Heart left ventricle (tissue), 16 donors: Measurements from ENCODE around the gene BAIAP2L1. TPM values are rescaled to one million over a fixed set of nuclear protein-coding genes. Genes with fewer than 3 reads are reported as not detected.

Source experiments
- ATAC-seq, 4 donors: fragments of 200-7000 bp; cut with Tn5 transposase; one replicate each; pipeline ENCODE4 v1.9.1; 2020 to 2022; ENCODE audit warnings: moderate library complexity in 4 of 4, mild to moderate bottlenecking in 3 of 4, moderate number of reproducible peaks in 1 of 4
- DNase-seq, 5 donors: peaks; one replicate each; pipeline ENCODE4 v3.0.0-alpha.2; 2020
- H3K27ac ChIP-seq, 12 donors: fragments of 200-600 bp; sonication (generic) in 4 of 12; one replicate each; pipeline versions ENCODE4 v1.5.0 to v1.8.0; 2016 to 2022; ENCODE audit warnings: mild to moderate bottlenecking in 2 of 12
- H3K27me3 ChIP-seq, 9 donors: fragments of 200-600 bp; sonication (generic) in 2 of 9; one replicate each; pipeline versions ENCODE4 v1.5.1 to v1.8.0; 2016 to 2022; ENCODE audit warnings: mild to moderate bottlenecking in 3 of 9
- H3K36me3 ChIP-seq, 9 donors: fragments of 200-600 bp; sonication (generic) in 2 of 9; one replicate each; pipeline versions ENCODE4 v1.5.0 to v1.8.0; 2018 to 2022; ENCODE audit warnings: mild to moderate bottlenecking in 2 of 9
- H3K4me1 ChIP-seq, 12 donors: fragments of 200-600 bp; sonication (generic) in 4 of 12; one replicate each; pipeline versions ENCODE4 v1.5.0 to v1.8.0; 2016 to 2022; ENCODE audit warnings: mild to moderate bottlenecking in 3 of 12
- H3K4me3 ChIP-seq, 12 donors: fragments of 200-600 bp; sonication (generic) in 4 of 12; one replicate each; pipeline versions ENCODE4 v1.5.0 to v1.8.0; 2017 to 2022; ENCODE audit warnings: mild to moderate bottlenecking in 9 of 12, moderate library complexity in 4 of 12
- H3K9me3 ChIP-seq, 12 donors: fragments of 200-600 bp; sonication (generic) in 4 of 12; one replicate each; pipeline versions ENCODE4 v1.5.0 to v1.8.0; 2016 to 2022; ENCODE audit warnings: mild to moderate bottlenecking in 1 of 12
- POLR2A ChIP-seq, 2 donors: fragments of 450-650 bp; IDR thresholded peaks; one replicate each; pipeline ENCODE4 v1.6.1; 2017; ENCODE audit warnings: antibody characterized with exemption in 2 of 2, mild to moderate bottlenecking in 2 of 2, moderate library complexity in 2 of 2
- WGBS, 4 donors: extraction: QIAGEN DNeasy Blood & Tissue Kit in 2 of 4; methylation state at CpG; one replicate each; pipeline versions ENCODE4 v1.1.5 to v1.1.7; 2013 to 2018; 5-methylcytosine and 5-hydroxymethylcytosine counted together
- intact Hi-C, 10 donors: fragments of 100-400 bp; cut with DNase I; formaldehyde crosslinking; loops; one replicate each; pipeline versions ENCODE4 v1.11.1 to v1.14.2; 2022
- polyA plus RNA-seq, 2 donors: library from polyadenylated mRNA; stranded (reverse); fragments of 200-250 nt; gene quantifications; one replicate each; pipeline ENCODE4 v1.2.3, GENCODE V29; 2013
- total RNA-seq, 9 donors: library from RNA; depleted of rRNA in 2 of 9; stranded (reverse); fragments of >200 nt in 2 of 9; fragmentation: NEBNext Ultra II Directional in 3 of 9; extraction: Animal tissue kit (Norgen Biotek cat#: 25700) in 3 of 9; gene quantifications; one replicate each; pipeline versions ENCODE4 v1.1.0 to v1.2.4, GENCODE V29; 2016 to 2023
- TF ChIP-seq, protein P1 (sequence below), 12 donors: fragments of 200-600 bp; sonication (generic) in 4 of 12; IDR thresholded peaks; one replicate each; pipeline versions ENCODE4 v1.5.0 to v1.8.0; 2018 to 2022; ENCODE audit warnings: antibody characterized with exemption in 12 of 12, mild to moderate bottlenecking in 5 of 12
- donor health status: ischemic (EF 13 %, LVEDD 7.1; RV severe dilation, severe dysfunction).
- donor health status: healthy with polysubstance abuse.
- donor health status: DM: no; HTN: yes; CAD: no.
- donor health status: DM: no; HTN: no; CAD: no.
- donor health status: ischemic (EF 25% LVEDD 6.9; RV normal size, moderate dysfunction).
- donor health status: ischemic (EF 25% LVEDD 5.7; RV mildly dilated, moderate dysfunction).
- donor health status: healthy.
- donor health status: DM: yes; HTN: yes; CAD: no.
- donor health status: ischemic (EF 35%, LVEDD 5.7; RV mildly dilated, moderate dysfunction).
- donor health status: nonischemic (EF 11% LVEDD 7.7; RV severe dilation, severe dysfunction).
- donor health status: DM: yes; HTN: yes; CAD: no.
- donor health status: PGD.
- donor health status: ischemic (EF 29% LVEDD 5.4; RV normal size, mild dysfunction).
- donor health status: nonischemic (EF 23%, LVEDD 6.1; RV moderate dilation, normal function).

Gene BAIAP2L1
- total and polyA plus RNA-seq, 11 donors: 0.64 to 2.7 (median 2.1) TPM

DNA sequence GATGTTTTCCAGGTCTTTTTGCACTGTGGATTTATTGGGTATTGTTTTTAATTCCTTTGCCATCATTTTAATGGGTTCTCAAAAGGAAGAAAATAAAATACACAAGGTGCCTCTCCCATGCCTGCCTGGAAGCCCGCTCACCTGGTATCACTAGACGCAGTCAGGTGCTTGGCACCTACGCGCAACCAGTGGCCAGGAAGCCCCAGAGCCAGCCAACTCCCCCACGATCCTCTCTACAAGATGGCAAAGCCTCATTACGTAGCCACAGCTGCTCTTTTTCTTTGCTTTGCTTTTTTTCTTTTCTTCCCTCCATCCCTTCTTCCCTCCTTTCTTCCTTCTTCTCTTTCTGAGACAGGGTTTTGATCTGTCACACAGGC is 34.3 kb downstream of the BAIAP2L1 start:
- H3K36me3 ChIP-seq: no peaks in the 10 kb centered on the region
- peak overlapping the region; percentile 38 to 83 (median 72) for H3K27ac ChIP-seq
- no peaks in the 10 kb centered on the region for H3K27me3 ChIP-seq
- intact Hi-C loops: loop anchor here in 3 of 10 donors (2.0 to 5.0 kb wide), 4 partner anchors 34 to 84 kb away; partner anchors contain the start of genes BAIAP2L1 (in 1 of the 3) and BRI3 (in 1 of the 3)
- DNase-seq (no peak), ATAC-seq (no peak)
- TF ChIP-seq, protein P1, sequence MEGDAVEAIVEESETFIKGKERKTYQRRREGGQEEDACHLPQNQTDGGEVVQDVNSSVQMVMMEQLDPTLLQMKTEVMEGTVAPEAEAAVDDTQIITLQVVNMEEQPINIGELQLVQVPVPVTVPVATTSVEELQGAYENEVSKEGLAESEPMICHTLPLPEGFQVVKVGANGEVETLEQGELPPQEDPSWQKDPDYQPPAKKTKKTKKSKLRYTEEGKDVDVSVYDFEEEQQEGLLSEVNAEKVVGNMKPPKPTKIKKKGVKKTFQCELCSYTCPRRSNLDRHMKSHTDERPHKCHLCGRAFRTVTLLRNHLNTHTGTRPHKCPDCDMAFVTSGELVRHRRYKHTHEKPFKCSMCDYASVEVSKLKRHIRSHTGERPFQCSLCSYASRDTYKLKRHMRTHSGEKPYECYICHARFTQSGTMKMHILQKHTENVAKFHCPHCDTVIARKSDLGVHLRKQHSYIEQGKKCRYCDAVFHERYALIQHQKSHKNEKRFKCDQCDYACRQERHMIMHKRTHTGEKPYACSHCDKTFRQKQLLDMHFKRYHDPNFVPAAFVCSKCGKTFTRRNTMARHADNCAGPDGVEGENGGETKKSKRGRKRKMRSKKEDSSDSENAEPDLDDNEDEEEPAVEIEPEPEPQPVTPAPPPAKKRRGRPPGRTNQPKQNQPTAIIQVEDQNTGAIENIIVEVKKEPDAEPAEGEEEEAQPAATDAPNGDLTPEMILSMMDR (IDR thresholded peaks at IDR 0.05): no peak
- no peak for TF ChIP-seq POLR2A (IDR thresholded peaks at IDR 0.05)
- peaks cover 0 to 23% (median 1%) of the 10 kb centered on the region in 12 donors for H3K4me1 ChIP-seq
- no peaks in the 10 kb centered on the region for H3K9me3 ChIP-seq
- H3K4me3 ChIP-seq: no peak overlapping the region
- 81 to 89% (median 85%) methylated on average over 6 of the region's 6 CpGs for WGBS, 4 donors

DNA sequence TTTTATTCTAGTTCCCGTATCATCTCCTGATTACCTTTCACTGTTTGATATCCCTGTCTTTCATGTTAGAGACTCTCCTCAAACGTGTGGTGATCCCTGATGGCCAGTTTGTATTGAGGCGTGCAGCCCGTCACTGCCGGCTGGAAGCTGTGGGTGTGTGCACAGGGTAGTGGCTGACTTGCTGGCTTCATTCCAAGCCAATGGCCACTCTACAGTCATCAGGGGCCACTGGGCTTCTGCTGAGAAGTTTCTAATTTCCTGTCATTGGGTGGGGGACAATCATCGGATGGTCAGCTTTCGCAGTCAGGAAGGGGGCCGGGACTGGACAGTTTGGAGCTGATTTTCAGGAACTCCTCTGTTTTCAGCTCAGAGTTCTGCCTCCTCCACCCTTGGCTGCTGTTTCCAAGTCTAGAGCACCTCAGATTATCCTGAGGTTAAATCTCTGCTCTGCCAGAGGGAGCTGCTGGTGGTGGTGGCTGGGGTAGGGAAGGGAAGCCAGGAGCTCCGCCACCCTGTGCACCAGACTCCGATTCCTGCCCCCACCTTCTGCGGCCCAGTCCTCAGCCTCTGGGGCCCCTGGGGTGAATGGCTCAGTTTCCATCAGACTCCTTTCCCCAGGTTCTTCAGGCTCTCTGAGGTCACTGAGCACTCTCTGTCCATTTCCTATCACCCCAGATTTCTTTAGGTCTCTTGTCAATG is 34.9 kb downstream of the BAIAP2L1 start:
- TF ChIP-seq, protein P1 (IDR thresholded peaks at IDR 0.05): no peak
- peak in 1 of 2 donors; percentile 26 for TF ChIP-seq POLR2A (IDR thresholded peaks at IDR 0.05)
- intact Hi-C loops: loop anchor here in 3 of 10 donors (2.0 to 5.0 kb wide), 4 partner anchors 35 to 84 kb away; partner anchors contain the start of genes BAIAP2L1 (in 1 of the 3) and BRI3 (in 1 of the 3)
- peak; percentile 89 to 97 (median 93) for ATAC-seq
- DNase-seq: peak; percentile 68 to 81 (median 74)
- 54 to 58% (median 57%) methylated on average over 11 of the region's 11 CpGs for WGBS, 4 donors
- no peaks in the 10 kb centered on the region for H3K9me3 ChIP-seq
- peaks cover 0 to 23% (median 2%) of the 10 kb centered on the region in 12 donors for H3K4me1 ChIP-seq
- H3K4me3 ChIP-seq: peak overlapping the region in 1 of 12 donors; percentile 8
- no peaks in the 10 kb centered on the region for H3K36me3 ChIP-seq
- no peaks in the 10 kb centered on the region for H3K27me3 ChIP-seq
- H3K27ac ChIP-seq: peak overlapping the region; percentile 38 to 83 (median 72)

DNA sequence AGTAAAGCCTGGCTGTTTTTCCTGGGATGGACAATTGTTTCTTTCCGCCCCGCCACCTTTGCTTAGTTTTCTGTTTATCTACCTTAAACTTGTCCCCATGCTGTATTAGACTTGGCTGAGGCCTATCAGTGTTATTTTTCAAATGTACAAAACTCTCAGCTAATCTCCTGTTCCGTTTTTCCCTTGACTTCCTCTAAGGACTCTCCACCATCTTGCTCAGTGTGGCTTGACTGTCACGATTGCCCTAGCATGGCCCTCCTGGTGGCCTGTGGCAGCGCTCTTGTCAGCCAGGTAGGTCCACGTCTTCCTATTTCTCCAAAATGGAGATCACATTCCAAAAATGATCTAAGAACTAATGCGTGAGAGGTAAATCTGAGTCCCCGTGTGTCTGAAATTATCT is 36.7 kb downstream of the BAIAP2L1 start:
- ATAC-seq: no peak
- TF ChIP-seq POLR2A (IDR thresholded peaks at IDR 0.05): no peak
- TF ChIP-seq, protein P1 (IDR thresholded peaks at IDR 0.05): no peak
- H3K9me3 ChIP-seq: no peaks in the 10 kb centered on the region
- H3K4me1 ChIP-seq: peaks cover 0 to 30% (median 10%) of the 10 kb centered on the region in 12 donors
- 91 to 95% (median 93%) methylated on average over 8 of the region's 8 CpGs for WGBS, 4 donors
- no peak overlapping the region for H3K27ac ChIP-seq
- intact Hi-C loops: no loop called here
- DNase-seq: no peak
- H3K36me3 ChIP-seq: no peaks in the 10 kb centered on the region
- H3K27me3 ChIP-seq: no peaks in the 10 kb centered on the region
- H3K4me3 ChIP-seq: no peak overlapping the region

DNA sequence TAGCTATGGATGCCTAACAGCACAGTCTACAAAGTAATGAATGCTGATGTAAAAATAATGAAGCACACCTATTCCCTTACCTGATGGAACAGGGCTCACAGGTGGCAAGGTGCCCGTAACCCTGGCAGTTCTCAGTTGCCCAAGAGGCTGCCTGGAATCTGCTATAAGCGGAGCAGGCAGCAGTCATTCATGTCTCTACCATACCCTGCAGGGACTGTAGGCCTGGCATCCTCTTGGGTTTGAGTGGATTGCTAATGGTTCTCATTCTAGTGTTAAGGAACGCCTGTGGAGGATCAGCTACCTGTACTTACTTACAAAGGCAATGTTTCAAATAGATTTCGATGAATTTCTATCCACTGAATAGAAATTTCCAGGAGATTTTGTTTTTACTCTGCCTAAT is 38.4 kb downstream of the BAIAP2L1 start:
- Histone ChIP-seq H3K4me1 (peaks cover 0 to 21% (median 8%) of the 10 kb centered on the region in 12 donors), H3K27me3 (no peaks in the 10 kb centered on the region), H3K27ac (no peak overlapping the region), H3K9me3 (no peaks in the 10 kb centered on the region), H3K4me3 (no peak overlapping the region), H3K36me3 (no peaks in the 10 kb centered on the region)
- 83 to 95% (median 90%) methylated on average over 4 of the region's 4 CpGs for WGBS, 4 donors
- no peak for DNase-seq
- TF ChIP-seq POLR2A (IDR thresholded peaks at IDR 0.05): no peak
- TF ChIP-seq, protein P1 (IDR thresholded peaks at IDR 0.05): no peak
- no peak for ATAC-seq
- intact Hi-C loops: no loop called here
